ENCODE data around the gene PIP5K1B.

GRCh38 chr9:68860419-68860818 lies 155.4 kb downstream of the PIP5K1B start:
- TF ChIP-seq CTCF (conservative IDR thresholded peaks at IDR 0.05 in 1 of 2, IDR thresholded peaks at IDR 0.05 in 1 of 2; ENCODE audit: extremely low read depth in 1 of 2, insufficient read depth in 1 of 2, low read depth in 1 of 2, low read length in 2 of 2) (no peak), EZH2 (IDR thresholded peaks at IDR 0.05; ENCODE audit: borderline replicate concordance, low read length) (no peak)

All from mammary epithelial cell (primary cell).